Ecto neural progenitor cell (in vitro differentiated cells): ENCODE measurements around the gene BLOC1S6.

Experiments
- DNase-seq: peaks from one replicate; pipeline ENCODE4 v3.0.0-alpha.2; 2018; ENCODE audit warnings: low spot score

BLOC1S6 gene

DNA sequence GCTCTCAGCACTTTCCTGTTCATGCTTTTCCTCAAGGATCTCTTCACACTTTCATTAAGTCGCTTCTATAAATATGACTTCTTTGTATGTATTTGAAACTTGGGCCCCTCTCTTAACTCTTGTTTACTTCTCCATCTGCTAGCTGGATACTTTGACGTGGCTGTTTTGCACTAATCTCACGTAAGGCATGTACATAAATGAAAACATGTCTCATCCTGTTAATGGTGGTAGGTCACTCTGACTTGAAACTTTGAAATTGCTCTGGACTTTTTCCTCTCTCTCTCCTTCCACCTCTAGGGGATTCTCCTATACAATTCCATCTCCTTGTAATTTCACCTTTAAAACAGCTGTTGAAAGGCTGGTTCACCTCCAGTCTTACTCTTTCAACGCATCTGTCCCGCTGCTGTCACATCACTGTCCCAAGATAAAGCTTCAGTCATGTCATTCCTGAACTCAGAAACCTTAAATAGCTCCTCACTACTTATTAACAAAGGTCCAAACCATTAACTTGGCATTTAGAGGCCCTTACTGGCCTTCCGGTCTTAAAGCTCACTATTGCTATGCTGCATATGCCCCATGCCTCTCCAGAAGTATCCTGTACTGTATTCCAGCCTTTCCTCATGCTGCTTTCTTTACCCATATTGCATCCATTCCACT, 1.2 kb downstream of the BLOC1S6 start:
- DNase-seq, result no peak

DNA sequence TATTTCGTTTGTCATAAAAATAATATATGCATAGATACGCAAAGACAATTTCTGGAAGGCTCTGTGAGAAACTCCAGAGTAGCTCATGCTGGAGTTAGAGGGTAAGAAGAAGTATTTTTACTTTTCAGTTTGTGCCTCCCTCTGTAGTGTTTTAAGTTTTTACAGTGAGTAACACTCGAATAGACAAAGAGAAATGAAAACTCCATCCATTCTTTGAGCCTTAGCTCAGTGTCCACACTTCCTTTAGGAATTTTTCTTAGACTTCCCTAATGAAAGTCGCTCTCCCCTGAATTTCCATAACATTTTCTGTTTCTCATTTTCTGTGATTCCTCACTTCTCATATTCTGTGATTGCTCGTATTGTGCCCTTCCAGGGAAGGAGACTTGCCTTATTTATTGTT, 2.1 kb downstream of the BLOC1S6 start:
- DNase-seq, result no peak

DNA sequence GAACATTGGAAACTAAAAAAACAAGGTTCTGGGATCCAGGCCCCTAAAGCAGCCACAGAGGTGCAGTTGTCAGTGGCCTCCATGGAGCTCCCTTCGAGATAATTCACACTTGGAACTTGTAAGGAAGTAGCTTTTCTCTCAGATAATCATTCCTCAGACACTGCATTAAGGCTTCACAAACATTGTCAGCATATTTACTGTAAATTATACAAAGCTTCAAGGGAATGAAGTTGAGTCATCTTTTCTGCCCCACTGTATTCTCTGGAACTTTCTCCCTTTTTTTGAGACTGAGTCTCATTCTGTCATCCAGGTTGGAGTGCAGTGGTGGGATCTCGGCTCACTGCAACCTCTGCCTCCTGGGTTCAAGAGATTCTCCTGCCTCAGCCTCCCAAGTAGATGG, 7.1 kb downstream of the BLOC1S6 start:
- DNase-seq, result no peak

DNA sequence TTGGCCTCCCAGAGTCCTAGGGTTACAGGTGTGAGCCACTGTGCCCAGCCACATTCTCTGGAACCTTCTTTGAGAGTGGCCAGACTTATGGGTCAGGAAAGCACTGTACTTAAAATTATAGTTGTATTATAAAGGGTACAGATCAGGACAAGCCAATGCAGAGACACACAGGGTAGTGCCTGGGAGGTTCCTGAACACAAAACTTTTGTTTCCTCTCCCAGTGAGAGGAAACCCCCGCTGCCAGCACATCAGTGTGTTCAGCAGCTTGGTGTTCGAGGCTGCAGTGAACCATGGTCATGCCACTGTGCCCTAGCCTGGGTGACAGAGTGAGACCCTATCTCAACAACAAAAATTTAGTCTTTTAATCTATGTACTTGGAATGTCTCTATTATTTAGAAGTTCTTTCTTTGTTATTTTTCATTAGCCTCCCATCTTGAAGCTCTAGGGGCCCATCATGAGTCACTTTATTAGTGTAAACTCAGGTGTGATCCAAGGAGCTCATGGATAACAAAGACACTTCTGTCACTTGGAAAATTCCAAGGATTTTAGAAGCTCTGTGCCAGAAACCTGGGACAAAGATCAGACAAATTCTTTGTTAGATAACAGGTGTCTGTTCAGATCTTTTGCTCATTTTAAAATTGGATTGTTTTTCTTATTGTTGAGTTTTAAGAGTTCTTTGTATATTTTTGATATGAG, 7.8 kb downstream of the BLOC1S6 start:
- no peak for DNase-seq

DNA sequence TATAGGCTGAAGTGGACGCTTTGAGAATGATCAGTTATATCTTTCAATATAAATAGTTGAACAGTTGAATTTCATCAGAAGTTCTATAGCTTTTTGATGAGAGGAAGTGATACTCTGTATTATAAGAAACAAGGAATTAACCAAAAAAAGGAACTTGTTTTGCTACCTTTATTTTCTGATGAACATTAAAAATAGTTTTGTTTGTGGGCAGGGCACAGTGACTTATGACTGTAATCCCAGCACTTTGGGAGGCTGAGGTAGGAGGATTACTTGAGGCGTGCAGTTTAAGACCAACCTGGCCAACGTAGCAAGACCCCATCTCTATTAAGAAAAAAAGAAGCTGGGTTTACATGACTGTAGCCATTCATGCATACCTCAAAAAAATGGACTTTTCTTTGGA, 16.7 kb downstream of the BLOC1S6 start:
- no peak for DNase-seq

DNA sequence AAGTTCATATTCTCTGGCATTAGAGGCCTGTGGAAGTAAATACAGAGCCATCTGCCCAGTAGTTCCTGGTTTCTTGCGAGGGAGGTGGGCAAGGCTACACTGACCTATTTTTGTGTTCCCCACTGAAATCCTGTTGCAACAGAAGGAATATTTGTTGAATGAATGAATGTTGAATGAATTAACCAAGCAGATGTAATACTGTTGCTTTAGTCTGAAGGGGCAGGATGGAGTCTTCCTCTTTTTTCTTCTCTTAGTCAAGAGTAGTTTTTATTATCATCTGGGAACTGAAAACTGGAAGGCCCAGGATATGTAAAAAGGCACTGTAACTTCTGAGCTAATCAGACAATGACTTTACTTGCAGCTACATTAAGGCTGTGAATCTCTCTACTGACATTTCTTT, 17.1 kb downstream of the BLOC1S6 start:
- DNase-seq, result no peak

DNA sequence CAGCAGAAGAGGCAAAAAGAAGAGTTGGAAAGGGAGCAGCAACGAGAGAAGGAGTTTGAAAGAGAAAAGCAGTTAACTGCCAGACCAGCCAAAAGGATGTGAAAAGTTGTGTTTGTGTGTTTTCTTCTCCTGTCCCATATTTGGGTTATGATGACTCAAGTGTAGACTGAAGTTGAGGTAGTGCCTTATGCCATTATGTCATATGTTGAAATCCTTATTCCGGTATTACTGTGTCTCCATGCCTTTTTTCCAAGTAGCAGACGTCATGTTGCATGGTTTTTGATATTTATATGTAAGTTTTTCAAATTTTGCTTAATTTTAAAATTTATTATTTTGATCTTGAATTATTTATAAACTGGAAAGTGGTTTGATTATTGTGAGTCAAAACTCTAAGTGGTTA, 19.2 kb downstream of the BLOC1S6 start:
- DNase-seq, result no peak

DNA sequence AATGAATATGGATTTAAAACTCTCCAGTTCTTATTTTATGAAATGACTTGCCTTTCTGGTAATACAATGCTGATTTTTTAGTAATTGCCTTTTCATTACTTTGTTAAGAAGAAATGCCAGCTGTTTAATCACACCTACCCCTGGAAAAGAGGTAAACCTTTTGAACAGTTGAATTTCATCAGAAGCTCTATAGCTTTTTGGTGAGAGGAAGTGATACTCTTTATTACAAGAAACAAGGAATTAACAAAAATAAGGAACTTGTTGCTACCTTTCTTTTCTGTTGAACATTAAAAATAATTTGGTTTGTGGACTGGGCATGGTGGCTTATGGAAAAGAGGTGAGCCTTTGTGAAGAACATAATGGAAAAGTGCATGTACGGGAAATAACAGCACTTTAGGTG, 19.7 kb downstream of the BLOC1S6 start:
- DNase-seq, result no peak

DNA sequence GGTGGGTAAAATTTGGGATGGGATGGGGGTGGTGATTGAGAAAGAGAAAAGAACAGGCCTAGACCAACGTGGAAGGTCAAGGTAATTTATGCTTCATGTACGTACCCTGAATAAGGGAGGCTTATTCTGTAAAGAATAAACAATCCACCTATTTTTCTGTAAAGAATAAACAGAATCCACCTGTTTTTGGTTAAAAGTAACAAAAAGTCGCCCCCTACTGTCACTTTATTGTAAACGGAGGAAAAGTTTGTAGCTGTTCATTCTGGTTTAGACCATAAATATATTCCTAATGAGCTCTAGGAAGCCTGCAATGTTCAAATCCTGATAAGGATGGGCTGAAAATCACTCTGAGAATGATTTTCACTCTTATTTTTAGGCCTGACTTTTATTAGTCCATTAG, 24.1 kb downstream of the BLOC1S6 start:
- DNase-seq, result no peak

DNA sequence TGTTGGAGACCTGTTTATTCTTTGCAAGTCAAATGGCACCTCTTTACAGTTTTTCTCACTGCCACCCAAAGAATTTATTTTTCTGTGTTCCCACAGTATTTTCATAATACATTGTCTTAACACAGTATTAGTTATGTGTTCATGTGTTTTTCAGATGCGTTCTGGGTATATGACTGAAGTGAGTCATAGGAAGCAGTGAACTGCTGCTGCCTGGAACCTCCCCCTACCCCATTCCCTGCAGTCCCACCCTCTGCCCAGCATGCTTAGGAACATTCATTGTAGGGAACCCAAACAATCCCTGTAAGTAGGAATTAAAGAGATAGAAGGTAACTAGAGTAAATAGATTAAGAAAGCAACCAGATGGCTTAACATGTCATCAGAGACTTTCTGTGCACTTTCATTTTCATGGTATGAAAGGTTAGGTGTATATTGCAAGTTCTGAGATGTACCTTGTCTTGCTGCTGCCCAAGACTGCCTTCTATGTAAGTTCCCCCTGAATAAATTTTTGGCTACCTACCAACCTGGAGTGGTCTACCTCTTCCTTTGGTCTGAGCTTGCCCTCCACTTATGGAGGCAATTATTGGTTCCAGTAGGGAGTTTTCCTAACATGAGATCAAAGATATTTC, 25.7 kb downstream of the BLOC1S6 start:
- no peak for DNase-seq

DNA sequence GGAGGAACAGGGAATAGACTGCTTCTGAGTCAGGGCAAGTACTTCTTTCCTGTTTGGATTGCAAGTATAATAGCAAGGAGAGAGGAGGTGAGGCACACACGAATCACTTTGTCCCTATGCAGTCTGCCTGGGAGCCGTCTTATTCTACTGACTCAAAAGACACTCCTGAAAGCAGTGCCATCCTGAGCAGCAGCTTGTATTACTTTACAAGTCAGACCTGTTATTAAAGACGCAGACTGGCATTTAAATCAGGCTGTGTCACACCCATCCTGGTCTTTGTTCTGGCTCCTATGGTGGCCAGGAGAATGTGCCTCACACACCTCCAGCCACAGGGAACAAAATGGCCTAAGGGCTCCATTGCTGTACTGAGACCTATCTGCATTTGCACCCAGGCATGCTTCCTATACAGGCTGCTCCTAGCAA, 29.7 kb downstream of the BLOC1S6 start:
- DNase-seq, result no peak

DNA sequence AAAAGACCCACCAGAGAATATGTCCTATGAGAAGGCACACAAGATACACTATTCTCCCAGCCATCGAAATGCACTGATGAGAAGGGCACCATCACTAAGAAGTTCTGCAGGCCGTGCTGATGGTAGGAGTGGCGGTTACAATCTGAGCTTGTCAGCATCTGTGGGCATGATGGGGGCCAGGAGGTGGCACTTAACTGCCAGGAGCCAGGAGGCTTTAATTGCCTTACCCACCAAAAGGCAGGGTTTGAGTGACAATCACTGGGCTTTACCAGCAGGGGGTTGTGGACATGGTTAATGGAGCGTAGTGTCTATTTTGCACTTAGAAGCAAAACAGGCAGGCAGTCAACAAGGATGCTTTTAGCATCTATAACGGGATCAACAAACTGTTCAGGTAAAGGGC, 31.6 kb downstream of the BLOC1S6 start:
- no peak for DNase-seq

DNA sequence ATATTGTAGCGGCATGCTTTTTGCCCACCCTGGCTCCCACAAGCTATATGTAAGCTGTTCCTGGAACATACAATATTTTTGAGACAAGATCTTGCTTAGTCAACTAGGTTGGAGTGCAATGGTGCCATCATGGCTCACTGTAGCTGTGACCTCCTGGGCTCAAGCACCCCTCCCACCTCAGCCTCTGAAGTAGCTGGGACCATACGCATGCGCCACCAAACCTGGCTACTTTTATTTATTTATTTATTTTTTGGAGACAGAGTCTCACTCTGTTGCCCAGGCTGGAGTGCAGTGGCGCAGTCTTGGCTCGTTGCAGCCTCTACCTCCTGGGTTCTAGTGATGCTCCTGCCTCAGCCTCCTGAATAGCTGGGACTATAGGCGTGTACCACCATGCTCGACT, 41.0 kb downstream of the BLOC1S6 start:
- DNase-seq, result no peak

DNA sequence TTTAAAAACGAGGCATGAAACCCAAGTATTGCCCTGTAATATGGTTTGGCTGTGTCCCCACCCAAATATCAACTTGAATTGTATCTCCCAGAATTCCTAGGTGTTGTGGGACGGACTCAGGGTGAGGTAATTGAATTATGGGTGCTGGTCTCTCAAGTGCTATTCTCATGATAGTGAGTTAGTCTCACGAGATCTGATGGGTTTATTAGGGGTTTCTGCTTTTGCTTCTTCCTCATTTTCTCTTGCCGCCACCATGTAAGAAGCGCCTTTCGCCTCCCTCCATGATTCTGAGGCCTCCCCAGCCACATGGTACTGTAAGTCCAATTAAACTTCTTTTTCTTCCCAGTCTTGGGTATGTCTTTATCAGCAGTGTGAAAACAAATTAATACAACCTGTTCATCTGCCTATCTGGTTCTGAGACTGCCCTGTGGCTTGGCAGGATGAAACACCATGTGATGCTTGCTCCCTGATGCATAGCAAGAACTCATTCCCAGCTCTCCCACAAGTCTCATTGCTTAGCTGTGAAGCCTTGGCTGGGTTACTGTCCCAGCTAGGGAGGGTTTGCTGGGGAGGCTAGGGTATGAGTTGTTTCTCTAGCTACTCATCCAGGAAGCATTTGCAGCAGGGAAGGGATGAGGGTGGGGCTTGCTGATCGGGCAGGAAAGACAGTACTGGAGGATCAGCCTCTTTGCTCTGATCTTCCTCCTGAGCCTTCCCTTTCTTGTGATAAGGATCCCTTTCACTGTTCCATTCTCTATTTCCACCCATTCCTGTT, 43.9 kb downstream of the BLOC1S6 start:
- DNase-seq, result no peak

DNA sequence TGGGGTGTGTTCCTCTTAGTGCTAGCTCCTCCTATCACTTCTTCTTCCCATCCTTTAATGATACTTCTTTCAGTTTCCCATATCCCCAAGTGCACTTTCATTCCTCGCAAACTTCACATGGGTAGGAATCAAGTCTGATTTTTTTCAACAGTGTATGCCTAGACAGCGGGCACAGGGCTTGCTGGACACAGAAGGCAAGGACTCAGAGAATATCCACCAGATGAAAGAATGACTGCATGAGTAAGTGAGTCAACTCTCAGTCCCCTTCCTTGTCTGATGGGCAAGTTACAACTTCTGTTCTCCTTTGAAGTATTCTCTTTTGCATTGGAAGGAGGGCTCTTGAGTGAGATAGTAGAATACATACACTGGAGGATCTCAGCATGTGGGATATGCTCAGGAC, 44.6 kb downstream of the BLOC1S6 start:
- DNase-seq, result no peak

DNA sequence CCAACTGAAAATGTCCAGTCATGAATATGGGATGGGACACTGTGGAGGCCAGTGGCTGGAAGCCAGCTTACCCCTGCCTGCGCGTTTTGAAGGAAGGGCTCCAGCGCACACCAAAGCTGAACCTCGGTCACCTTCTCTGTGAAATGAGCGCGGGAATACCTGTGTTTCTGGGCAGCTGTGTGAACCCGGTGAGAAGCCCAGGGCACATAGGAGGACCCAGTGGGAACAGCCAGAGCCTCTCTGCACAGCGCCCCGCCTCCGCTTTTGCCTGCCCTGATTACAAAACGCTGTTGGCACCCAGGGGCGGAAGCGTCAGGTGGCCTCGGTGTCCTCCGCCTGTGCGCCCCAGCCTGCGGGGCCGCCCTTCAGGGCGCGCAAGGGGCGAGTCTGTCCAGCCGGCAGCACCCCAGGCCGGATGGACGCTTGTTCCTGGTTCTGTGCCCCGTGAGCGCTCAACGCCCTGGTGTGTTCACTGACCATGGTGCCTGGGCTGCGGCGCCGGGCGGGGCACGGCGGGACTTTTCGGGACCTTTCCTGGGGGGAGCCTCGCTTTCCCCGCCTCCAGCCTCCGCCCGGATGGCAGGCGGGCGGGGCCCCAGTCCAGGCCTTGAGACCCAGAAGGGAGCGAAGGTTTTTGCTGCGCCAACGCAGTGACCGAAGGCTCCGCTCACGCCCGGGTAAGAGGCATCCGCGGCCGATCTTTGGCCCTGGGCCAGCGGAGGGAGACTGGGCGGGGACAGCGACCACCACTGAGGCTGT, 47.4 kb downstream of the BLOC1S6 start, which contains the start of gene SQOR:
SQOR (plus strand) TSS at position 598 of the 759 bp plus-strand sequence. CDS start 23,895 bp downstream, outside the sequence.
- DNase-seq, result peak; percentile 73

DNA sequence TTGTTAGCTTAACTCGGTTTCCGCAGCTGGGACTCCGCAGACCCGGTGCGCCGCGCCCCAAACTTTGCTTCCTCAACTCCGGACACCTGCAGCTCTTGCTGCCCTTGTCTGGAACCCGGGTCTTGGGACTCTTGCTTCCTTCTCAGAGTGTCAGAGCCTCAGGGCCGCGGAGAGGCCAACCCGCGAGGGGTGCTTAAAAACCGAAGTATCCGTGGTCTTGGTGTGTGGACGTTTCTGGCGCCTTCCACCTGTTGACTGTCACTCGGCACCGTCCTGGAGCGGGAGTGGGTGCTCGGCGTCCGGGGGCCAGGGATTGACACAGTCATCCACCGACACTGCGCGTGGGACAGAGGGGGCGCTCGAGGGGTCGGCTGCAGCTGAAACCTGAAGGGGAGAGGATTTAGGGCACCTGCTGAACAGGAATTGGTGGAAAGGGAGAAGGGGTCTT, 48.0 kb downstream of the BLOC1S6 start:
- peak; percentile 66 for DNase-seq

DNA sequence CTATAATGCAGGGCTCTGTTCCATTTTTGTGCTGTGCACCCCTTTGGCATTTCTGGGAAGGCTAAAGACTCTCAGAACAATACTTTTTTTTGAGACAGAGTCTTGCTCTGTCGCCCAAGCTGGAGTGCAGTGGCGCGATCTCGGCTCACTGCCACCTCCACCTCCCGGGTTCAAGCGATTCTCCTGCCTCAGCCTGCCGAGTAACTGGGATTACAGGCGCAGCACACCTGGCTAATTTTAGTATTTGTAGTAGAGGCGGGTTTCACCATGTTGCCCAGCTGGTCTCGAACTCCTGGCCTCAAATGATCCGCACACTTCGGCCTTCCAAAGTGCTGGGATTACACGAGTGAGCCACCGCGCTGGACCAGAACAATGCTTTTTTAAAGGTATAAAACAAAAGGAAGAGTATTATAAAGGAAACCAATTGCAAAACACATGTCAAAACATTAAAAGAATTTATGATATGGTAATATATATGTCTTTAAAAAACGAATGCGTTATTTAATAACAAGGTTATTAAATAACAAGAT, 48.6 kb downstream of the BLOC1S6 start:
- DNase-seq, result no peak

DNA sequence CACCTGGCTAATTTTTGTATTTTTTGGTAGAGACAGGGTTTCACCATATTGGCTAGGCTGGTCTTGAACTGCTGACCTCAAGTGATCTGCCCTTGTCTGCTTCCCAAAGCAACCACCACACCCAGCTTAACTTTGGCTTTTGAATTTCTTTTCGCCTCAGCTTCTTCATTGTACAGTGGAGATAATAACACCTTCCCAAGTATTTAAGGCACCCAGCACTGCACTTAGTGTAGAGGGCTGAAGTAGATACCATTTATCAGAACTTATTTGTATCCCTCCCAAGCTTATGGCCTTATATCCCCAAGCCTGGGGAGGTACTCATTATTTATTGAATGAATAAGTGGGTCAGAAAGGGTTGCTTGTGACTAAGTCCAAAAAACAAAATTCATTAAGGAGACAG, 50.0 kb downstream of the BLOC1S6 start:
- no peak for DNase-seq

DNA sequence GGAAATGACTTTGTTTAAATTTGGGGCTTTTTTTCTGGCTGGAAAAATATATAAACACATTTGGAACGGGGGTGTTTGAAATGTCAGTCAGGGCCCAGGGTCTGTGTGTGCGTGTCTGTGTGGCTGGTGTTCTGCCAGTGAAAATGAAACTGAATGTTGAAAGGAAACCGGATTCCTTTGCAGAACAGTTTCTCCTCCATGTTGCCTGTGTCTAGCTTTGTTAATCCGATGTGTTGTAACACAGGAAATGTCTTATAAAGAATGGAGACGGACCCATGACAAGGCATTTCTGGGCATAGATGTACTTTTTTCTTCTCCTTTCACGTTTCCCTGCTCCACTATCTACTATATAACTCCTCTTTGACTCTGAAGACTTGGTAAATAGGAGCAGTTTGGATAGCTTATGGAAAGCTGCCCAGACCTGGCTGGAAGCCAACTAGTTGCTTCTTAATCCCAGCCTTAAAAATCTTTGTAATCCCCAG, 50.4 kb downstream of the BLOC1S6 start:
- no peak for DNase-seq

DNA sequence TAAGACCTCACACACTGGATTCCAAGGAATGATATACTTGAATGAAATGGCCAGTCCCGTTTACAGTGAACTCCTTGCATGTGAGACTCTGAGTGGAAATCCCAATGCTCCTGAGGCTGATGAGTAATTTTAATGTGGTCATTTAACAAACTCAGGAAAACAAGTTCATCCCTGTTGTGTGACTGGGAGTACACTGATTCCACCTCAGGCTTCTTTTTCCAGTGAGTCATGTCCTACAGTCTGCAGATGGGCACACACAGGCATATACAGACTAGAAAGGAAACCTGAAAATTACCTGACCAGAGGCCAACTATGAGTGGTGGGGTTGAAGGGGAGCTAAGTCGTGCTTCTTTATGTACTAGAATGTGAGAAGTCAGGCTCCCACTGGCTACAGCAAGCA, 53.4 kb downstream of the BLOC1S6 start:
- no peak for DNase-seq
